UCSD-AML1 (cell line): ENCODE data around the gene NHP2.

Experiments used
- DNase-seq: peaks from one replicate; lab custom pipeline; 2025; ENCODE audit not compliant: unreplicated experiment; lab: John Stamatoyannopoulos, UW

The NHP2 gene

GRCh38 chr5:178176791-178177190 is 23.1 kb upstream of the NHP2 start:
- DNase-seq: no peak

GRCh38 chr5:178174456-178174855 is 20.8 kb upstream of the NHP2 start:
- no peak for DNase-seq

- no peak for DNase-seq
Measured at GRCh38 chr5:178170455-178170854, 16.8 kb upstream of the NHP2 start.

GRCh38 chr5:178165581-178165980 is 11.9 kb upstream of the NHP2 start:
- DNase-seq: no peak

GRCh38 chr5:178163772-178164735 is 10.4 kb upstream of the NHP2 start:
- peak; percentile 86 for DNase-seq

- DNase-seq: no peak
Measured at GRCh38 chr5:178162481-178162880, 8.8 kb upstream of the NHP2 start.

GRCh38 chr5:178160176-178160575 is 6.5 kb upstream of the NHP2 start:
- DNase-seq: no peak

- DNase-seq: no peak
Measured at GRCh38 chr5:178155065-178155464, 1.4 kb upstream of the NHP2 start.

- DNase-seq: no peak
Measured at GRCh38 chr5:178152491-178153444, 917 bp downstream of the NHP2 start.

GRCh38 chr5:178150977-178151734 is 2.5 kb downstream of the NHP2 start:
- no peak for DNase-seq

- DNase-seq: no peak
Measured at GRCh38 chr5:178149199-178149932, 4.3 kb downstream of the NHP2 start.

- no peak for DNase-seq
Measured at GRCh38 chr5:178147406-178147805, 6.3 kb downstream of the NHP2 start.

- peak; percentile 48 for DNase-seq
Measured at GRCh38 chr5:178145965-178146820, 7.5 kb downstream of the NHP2 start.

GRCh38 chr5:178143901-178144300 is 9.8 kb downstream of the NHP2 start:
- no peak for DNase-seq

GRCh38 chr5:178143246-178143645 is 10.4 kb downstream of the NHP2 start:
- DNase-seq: no peak

GRCh38 chr5:178142642-178143041 is 11.0 kb downstream of the NHP2 start:
- DNase-seq: no peak

- DNase-seq: no peak
Measured at GRCh38 chr5:178141550-178141949, 12.1 kb downstream of the NHP2 start.

- no peak for DNase-seq
Measured at GRCh38 chr5:178137991-178138390, 15.7 kb downstream of the NHP2 start.

GRCh38 chr5:178136990-178137389 is 16.7 kb downstream of the NHP2 start:
- no peak for DNase-seq
